Activated naive CD8-positive, alpha-beta T cell treated with anti-CD3 and anti-CD28 coated beads, Interleukin-2, amount 50 U/mL, for 16 hours (primary cell): ENCODE results near the gene EXOG.

Source experiments
- DNase-seq: peaks from one replicate; pipeline ENCODE4 v3.0.0-alpha.2; 2020; ENCODE audit warnings: low read depth, low spot score

The EXOG gene

GRCh38 chr3:38510631-38511030 lies 14.5 kb downstream of the EXOG start:
- DNase-seq, result no peak

GRCh38 chr3:38511546-38511945 lies 15.4 kb downstream of the EXOG start:
- DNase-seq, result no peak

- no peak for DNase-seq
Observed at GRCh38 chr3:38515367-38515766, 19.2 kb downstream of the EXOG start.

- no peak for DNase-seq
Observed at GRCh38 chr3:38516669-38517068, 20.5 kb downstream of the EXOG start.

- no peak for DNase-seq
Observed at GRCh38 chr3:38519000-38519399, 22.9 kb downstream of the EXOG start.

GRCh38 chr3:38519651-38520050 lies 23.5 kb downstream of the EXOG start:
- DNase-seq, result no peak

- DNase-seq, result peak; percentile 17
Observed at GRCh38 chr3:38521391-38521987, 25.3 kb downstream of the EXOG start.

GRCh38 chr3:38522002-38522401 lies 25.9 kb downstream of the EXOG start:
- DNase-seq, result no peak

- no peak for DNase-seq
Observed at GRCh38 chr3:38524141-38524739, 28.1 kb downstream of the EXOG start.

GRCh38 chr3:38526792-38527191 lies 30.7 kb downstream of the EXOG start:
- no peak for DNase-seq

GRCh38 chr3:38528457-38528856 lies 32.3 kb downstream of the EXOG start:
- DNase-seq, result no peak

- no peak for DNase-seq
Observed at GRCh38 chr3:38532529-38532928, 36.4 kb downstream of the EXOG start.

- no peak for DNase-seq
Observed at GRCh38 chr3:38533285-38533976, 37.3 kb downstream of the EXOG start.

GRCh38 chr3:38534180-38534579 lies 38.0 kb downstream of the EXOG start:
- no peak for DNase-seq

GRCh38 chr3:38534604-38535003 lies 38.5 kb downstream of the EXOG start:
- DNase-seq, result no peak

GRCh38 chr3:38536671-38537070 lies 40.5 kb downstream of the EXOG start:
- DNase-seq, result no peak

- no peak for DNase-seq
Observed at GRCh38 chr3:38538773-38539353, 42.7 kb downstream of the EXOG start.

GRCh38 chr3:38541806-38542205 lies 45.7 kb downstream of the EXOG start:
- DNase-seq, result no peak

GRCh38 chr3:38542401-38543298 lies 46.5 kb downstream of the EXOG start:
- no peak for DNase-seq

GRCh38 chr3:38543586-38543985 lies 47.4 kb downstream of the EXOG start:
- no peak for DNase-seq

- no peak for DNase-seq
Observed at GRCh38 chr3:38544926-38545325, 48.8 kb downstream of the EXOG start.

GRCh38 chr3:38545550-38545949 lies 49.4 kb downstream of the EXOG start:
- DNase-seq, result no peak
